Activated CD4-positive, alpha-beta T cell treated with anti-CD3 and anti-CD28 coated beads for 4 hours (primary cell): ENCODE data around the gene ANK3.

Source experiments
- DNase-seq, 2 donors: peaks; one replicate each; pipeline ENCODE4 v3.0.0-alpha.2; 2020

ANK3 gene

GRCh38 chr10:60376221-60377041 lies 13.2 kb downstream of the ANK3 start:
- DNase-seq, result no peak

DNA sequence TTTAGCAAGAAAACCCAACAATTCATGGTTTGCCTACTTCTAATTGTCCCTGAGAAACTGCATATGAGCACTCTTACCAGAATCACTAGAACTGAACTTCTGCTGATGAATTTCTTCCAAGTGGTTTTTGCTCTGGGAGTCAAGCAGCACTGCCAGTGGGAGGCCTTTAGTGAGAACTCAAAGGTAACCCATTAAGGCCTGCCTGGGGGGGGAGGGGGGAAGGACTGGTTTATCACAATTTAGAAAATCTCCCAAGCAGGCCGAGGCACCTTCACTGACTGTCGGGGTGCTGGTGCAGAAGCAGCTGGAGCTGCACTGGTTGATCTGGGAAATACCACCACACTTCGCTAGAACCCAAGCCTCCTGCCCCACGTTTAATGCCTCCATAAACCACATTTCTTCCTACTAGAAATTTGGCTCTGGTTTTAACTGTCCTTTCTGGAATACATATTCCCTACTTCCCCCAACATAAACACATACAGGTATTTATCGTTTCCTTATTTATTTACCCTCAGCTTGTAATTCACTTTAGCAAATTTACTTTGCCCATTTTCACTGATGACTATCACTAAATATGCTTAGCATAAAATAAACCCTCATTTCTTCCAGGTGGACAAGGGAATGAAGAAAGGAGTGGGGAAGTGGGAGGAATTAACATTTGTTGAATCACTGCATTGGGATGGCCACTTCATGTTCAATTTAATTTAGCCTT lies 14.2 kb downstream of the ANK3 start:
- DNase-seq, result no peak

GRCh38 chr10:60374836-60375235 lies 14.8 kb downstream of the ANK3 start:
- no peak for DNase-seq

DNA sequence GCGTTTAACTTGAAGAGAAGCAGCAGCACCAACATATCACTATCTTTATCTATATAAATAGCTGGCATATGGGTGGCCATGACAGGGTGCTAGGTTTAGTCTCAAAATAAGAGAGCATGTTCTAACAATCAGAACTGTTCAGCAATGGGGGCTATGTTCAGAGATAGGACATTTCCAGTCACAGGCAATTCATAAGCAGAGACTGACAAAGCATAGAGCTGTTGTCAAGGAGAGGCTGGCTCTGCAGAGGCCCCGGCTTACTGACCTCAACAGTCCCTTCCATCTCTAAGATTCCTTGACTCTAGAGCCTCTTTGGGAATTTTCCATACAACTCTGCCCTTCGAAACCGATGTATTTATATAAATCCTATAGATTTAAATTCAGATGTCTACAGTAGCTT lies 17.2 kb downstream of the ANK3 start:
- DNase-seq, result no peak

DNA sequence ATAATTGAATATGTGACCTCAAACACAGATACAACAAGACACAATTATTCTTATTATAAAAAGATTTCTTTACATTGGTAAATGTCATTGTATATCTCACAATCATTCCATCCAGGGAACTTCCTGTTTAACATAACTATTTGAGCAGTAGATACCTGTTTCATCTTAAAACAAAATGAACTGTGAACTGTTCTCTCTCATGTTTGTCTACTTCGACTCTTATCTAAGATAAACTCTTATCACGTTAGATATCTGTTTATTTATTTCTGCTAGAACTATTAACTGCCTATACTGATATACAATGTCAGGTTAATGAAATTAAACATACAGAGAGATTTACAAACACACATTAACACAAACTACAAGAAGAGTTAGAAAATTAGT lies 20.1 kb downstream of the ANK3 start:
- no peak for DNase-seq

- no peak for DNase-seq
Measured at GRCh38 chr10:60368875-60369546, 20.7 kb downstream of the ANK3 start.

DNA sequence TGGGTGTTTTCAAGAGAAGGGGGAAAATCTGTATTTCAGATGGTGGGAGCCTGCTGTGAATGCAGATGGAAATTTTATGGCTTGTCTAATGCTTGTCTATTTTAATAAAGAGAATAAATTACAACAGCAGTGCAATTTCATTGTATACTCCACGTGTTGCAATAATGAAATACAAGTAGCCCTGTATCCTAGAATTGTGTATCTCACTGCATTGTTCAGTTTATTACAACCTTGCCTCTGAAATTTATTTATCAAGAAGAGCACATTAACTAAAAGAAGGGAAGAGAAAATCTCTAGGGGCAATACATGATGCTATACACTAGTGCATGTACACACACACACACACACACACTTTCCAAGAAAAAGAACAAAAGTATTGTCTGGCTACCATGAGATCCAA lies 21.8 kb downstream of the ANK3 start:
- no peak for DNase-seq

DNA sequence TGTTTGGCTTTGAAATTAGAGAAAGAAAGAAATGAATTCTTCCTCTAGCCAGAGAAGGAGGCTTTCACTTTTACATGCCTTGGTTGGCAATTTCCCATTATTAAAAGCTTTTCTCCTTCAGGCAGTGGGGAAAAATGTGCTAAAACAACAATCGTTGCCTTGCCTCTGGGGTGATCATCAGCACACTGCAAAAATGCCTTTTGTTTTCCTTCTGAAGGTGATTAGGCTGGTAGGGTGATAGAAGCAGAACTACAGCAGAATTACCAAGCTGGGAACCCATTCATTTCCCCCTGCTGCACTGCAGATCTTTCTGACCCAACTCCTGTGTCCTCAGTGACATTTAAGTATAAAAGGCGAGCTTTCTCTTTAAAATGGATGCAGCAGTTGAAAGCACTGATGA lies 22.2 kb downstream of the ANK3 start:
- DNase-seq, result no peak

GRCh38 chr10:60367024-60367423 lies 22.7 kb downstream of the ANK3 start:
- no peak for DNase-seq

GRCh38 chr10:60363187-60363586 lies 26.5 kb downstream of the ANK3 start:
- DNase-seq, result no peak

DNA sequence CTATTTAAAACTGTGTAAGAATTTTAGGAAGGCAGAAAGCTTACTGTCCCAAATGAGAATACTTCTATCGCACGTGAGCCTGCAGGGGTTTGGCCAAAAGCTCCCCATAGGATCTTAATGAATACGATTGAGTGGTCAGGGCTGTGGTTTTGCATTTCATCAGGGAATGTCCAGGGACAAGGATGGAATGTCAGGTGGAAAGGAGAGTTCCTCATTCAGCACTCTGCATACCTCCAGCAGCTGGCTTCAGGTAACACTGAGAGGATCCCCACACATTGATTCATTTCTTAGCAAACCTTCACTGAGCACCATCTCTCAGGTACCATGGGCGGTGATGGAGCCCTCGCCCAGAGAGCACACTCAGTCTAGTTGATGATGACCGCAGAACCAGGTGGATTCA lies 27.2 kb downstream of the ANK3 start:
- DNase-seq, result no peak

DNA sequence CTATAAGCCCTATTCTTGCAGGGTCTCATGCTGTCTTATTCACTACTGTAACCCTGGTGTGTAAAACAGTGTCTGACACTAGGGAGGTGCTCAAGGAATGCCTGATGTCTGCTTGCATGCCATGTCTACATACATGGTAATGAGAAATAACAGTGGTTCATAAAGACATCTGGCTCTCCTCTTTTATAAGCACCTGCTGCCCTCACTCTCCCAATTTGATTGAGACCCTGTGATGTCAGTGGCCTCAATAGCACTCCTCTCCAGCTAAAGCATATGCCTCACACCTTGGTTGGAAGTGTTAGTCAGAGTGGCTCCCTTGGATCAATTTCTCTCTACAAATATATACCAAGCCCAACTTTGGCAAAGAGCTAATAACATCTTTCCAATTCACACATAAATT lies 30.6 kb downstream of the ANK3 start:
- no peak for DNase-seq

- DNase-seq, result no peak
Measured at GRCh38 chr10:60358282-60358681, 31.4 kb downstream of the ANK3 start.

GRCh38 chr10:60353519-60354258 lies 36.0 kb downstream of the ANK3 start:
- no peak for DNase-seq

DNA sequence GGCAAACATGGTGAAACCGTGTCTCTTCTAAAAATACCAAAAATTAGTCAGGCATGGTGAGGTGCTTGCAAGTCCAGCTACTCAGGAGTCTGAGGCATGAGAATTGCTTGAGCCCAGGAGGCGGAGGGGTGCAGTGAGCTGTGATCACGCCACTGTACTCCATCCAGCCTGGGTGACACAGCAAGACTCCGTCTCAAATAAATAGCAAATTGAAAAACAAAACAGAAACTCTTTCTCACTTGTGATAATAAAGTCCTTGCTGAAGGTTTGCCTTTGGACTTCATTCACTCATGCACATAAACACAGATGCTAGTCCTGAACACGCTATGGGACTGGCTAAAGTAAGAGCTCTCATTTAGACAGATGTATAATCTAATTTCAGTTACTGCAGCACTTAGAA lies 37.6 kb downstream of the ANK3 start:
- DNase-seq, result no peak

DNA sequence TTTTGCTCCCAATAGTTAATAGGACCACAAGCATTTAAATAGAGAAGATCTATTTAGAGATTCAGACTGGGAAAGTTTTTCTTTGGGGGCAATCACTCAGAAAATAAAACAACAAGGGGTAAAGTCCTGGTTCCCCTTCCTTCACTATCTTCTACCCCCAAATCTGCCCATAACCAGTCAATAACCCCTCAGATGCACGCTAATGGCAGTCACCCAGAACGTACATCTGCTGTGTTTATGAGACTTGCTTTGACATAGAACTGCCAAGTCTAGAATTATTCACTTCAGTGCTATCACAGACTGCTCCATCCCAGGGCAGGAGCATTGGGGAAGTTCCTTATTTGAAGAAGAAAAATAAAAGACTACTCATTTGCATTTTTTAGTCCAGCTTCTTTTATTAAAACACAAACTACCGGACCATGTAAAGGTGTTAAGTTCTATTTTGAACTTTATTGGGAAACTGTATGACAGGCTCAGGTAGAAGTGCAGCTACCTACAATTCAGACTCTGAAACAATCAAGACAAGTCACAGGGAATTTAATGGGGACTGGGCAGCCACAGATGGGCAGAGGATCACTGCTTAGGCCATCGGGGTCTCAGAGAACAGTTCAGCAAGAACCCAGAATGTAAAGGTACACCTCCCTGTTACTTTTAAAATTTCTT lies 38.4 kb downstream of the ANK3 start:
- DNase-seq, result no peak

DNA sequence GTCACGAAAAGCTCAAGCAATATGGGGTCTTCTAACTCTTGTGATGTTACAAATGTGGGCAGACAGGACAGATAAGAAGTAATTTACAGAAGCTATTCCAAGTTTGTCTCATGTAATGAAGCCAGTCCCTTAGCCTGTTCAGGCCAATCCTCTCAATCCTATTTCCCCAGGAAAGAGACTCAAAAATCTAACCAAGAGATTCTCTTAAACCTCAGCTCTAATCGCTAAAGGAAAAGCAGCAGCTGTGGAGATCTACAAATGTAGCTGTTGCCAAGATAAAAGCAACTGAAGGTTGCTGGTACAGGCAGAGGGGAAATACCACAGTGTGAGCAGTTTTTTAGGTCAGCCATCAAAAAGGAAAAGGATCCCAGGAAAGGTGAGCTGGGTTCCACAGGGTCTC lies 39.3 kb downstream of the ANK3 start:
- DNase-seq, result no peak

- no peak for DNase-seq
Measured at GRCh38 chr10:60349426-60349825, 40.2 kb downstream of the ANK3 start.

- DNase-seq, result no peak
Measured at GRCh38 chr10:60348982-60349381, 40.7 kb downstream of the ANK3 start.

- DNase-seq, result no peak
Measured at GRCh38 chr10:60347270-60347669, 42.4 kb downstream of the ANK3 start.

GRCh38 chr10:60346661-60347060 lies 43.0 kb downstream of the ANK3 start:
- no peak for DNase-seq

GRCh38 chr10:60343254-60343653 lies 46.4 kb downstream of the ANK3 start:
- no peak for DNase-seq

DNA sequence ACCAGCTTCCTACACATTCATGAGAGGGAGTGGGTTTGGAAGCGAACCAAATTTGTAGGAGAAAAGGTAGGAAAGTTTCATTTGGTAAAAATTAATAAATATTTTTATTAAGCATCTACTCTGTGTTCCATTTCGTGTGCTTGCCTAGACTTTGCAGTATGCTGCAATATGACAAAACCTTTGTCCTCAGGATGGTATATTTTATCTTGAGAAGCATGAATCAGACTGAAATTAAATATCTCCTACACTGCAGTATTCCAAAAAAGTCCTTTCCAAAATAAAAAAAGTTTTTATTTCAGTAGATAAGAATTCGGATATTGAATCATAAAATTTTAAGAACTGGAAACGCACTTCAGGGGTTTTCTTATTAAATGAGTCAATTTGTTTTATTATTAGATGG lies 47.7 kb downstream of the ANK3 start:
- no peak for DNase-seq
